HG02642 (cell line): Measurements from ENCODE around the gene HPS4.
"Not testable (repeated sequence)": the region's sequence is repeated elsewhere in the genome, so short reads cannot be mapped to it uniquely, and the experiment has no call there.

Experiments
- ATAC-seq: cut with Tn5 transposase; IDR thresholded peaks from one replicate; pipeline ENCODE4 v1.9.1; 2021; ENCODE audit warnings: mild to moderate bottlenecking; ENCODE audit not compliant: unreplicated experiment, poor library complexity

Gene HPS4

DNA sequence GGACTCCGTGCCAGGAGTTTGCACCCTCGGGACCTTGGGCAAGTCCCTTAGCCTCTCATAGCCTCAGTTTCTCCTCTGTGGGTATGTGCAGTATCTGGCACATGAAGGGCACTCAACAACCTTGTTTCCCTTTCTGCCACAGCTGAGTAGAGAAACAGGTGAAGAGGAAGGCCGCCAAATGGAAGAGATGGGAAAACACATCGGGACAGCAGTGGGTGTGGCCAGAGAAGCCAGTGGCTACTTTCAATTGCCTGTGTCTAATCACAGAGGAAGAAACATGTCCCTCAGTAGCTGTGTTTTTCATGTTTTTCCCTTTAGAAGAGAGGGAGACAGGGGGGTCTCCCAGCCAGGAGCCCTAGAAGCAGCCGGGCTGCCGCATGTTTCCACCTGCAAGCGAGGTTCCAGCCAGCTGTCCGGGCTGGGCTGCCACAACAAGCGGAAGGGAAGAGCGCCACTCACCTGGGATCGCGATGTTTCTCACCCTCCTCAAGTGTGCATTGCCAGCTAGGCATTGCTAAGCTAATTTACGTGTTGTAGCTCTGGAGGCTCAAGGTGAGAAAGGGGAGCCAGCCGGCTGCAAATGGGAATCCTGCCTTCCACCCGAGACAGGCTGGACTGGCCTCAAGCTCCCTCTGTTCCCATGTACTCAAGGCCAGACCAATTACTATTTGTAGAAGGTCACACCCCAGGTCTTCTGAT is 37.9 kb downstream of the HPS4 start:
- no peak for ATAC-seq

DNA sequence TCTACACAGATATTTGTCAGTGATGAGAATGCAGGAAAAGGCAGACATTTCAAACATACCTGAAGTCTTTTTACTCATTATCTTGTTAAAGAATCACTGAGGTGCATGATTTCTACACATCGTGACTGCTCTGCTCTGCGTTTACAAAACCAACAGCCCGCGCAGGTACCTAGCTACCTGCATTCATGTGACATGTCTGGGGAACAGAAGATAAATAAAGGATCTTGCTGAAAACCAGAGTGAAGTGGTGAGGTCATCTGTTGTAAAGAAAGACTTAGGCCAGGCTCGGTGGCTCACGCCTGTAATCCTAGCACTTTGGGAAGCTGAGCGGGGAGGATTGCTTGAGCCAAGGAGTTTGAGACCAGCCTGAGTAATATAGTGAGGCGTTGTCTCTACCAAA is 38.8 kb downstream of the HPS4 start:
- no peak for ATAC-seq

- ATAC-seq: no peak
Observed at GRCh38 chr22:26443901-26444690, 39.5 kb downstream of the HPS4 start.

GRCh38 chr22:26442086-26442756 is 41.4 kb downstream of the HPS4 start:
- no peak for ATAC-seq

DNA sequence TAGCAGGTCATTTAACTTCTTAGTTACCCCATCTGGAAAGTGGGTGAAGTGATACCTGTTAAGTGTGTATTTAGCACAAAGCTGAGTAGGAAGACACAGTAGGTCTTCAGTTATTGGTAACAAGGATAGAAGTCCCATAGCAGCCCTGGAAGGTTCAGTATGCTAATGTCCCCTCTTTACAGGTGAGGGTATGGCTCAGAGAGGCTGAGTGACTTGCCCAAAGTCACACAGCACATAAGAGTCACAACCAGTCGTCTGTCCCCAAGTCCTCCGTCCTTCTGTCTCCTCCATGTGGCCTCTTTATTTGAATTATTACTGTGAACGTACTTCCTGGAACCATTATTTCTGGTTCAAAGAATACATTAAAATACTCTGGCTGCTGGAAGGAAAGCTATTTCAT is 44.0 kb downstream of the HPS4 start:
- ATAC-seq: no peak

DNA sequence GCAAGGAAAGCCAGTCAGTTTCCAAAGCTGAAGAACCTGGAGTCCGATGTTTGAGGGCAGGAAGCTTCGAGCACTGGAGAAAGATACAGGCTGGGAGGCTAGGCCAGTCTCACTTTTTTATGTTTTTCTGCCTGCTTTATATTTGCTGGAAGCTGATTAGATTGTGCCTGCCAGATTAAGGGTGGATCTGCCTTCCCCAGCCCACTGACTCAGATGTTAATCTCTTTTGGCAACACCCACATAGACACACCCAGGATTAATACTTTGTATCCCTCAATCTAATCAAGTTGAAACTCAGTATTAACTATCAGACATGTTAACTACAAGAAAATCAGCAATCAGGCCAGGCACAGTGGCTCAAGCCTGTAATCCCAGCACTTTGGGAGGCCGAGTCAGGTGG is 44.8 kb downstream of the HPS4 start:
- not testable (repeated sequence) for ATAC-seq

DNA sequence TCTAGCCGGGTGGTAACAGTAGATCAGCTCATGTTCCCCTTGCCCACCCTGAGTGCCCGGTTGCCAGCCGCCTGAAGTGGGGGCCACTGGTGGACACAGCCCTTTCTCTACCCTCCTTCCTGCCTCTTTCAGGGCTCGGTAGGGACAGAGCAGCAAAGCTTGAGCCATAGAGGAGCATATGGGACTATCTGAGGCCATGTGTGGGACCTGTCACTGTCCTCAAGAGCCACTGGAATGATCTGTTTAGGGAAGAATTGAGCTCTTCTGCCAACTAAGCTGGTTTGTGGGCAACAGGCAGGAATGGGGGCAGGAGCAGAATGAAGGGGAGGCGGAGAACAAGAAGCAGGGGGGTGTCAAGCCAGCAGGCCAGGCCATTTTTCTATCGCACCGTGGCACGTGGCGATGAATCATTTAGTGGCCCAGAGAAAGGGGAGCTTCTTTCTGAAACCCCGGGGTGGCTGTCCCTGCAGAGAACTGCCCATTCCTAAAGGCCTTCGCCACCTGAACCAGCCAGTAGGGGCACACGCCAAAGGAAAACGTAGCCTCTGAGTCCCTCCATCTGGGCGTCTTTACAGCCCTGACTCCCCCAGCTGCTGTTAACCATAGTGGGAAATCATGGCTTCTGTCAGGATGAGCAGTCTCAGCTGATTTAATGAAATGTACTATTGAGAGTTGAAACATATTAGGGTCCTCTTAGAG is 45.7 kb downstream of the HPS4 start:
- ATAC-seq: no peak

DNA sequence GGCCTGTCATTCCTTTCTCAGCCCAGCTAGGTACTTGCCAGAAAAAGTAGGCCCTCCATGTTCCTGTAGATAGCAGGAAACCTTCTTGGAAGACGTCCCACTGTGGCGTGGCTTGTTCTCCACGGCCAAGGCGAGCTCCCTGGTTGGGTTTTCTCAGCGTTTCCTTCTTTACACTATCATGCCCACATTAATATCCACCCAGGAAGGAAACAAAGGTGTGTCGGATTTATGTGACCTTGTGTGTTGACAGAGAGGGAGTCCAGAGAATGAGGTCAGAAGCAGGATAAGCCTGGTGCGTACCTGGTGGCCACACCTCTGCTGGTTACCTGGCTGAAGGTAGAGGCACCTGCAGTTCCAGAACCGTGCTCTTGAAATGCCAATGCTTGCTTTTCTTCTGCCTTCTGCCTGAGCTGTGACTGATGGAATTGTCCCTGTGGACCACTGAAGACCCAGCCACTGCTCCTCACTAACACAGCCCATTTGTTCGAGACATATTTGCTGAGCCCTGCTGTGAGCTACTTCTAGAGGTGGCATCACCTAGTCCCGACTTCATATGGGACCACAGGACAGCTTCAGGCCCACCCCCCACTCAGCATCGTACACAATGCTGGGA is 46.6 kb downstream of the HPS4 start:
- ATAC-seq: no peak

GRCh38 chr22:26435327-26436093 is 48.1 kb downstream of the HPS4 start:
- no peak for ATAC-seq

DNA sequence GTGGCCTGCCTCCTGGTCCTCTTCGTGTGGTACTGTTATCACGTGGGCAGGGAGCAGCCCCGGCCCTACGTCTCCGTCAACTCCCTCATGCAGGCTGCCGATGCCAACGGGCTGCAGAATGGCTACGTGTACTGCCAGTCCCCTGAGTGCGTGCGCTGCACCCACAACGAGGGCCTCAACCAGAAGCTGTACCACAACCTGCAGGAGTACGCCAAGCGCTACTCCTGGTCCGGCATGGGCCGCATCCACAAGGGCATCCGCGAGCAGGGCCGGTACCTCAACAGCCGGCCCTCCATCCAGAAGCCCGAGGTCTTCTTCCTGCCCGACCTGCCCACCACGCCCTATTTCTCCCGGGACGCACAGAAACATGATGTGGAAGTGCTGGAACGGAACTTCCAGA is 49.8 kb downstream of the HPS4 start:
- ATAC-seq: no peak

GRCh38 chr22:26432619-26433311 is 50.8 kb downstream of the HPS4 start:
- no peak for ATAC-seq

DNA sequence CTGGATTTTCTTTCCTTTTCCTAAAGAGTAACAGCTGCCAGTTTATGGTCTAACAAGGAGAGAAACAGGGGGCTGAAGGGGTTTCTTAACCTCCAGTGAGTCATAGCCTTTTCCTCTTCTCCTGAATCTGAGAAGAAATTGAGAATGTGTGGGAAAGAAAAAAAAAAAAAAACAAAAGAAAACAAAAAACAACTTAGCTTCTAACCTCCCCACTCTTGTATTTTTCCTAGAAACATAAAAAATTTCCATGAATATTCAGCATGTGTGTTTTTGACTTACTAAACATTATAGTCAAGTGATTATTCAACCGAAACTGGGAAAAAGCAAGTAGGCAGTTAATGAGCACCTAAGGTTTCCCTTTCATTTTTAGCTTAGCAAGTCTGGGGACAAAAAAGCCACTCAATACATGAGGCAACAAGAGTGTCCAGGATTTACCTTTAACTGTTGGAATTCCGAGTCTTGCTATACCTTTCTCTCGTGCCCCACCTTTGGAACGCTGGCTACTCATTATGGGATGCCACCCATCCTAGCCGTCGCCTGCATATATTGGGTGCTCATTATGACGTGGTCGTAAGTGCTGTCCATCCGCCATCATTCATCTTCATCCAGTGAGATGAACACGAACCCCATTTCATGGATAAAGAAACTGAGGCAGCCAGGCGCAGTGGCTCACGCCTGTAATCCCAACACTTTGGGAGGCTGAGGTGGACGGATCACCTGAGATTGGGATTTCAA is 52.2 kb downstream of the HPS4 start:
- ATAC-seq: no peak

GRCh38 chr22:26430600-26430999 is 53.0 kb downstream of the HPS4 start:
- no peak for ATAC-seq

DNA sequence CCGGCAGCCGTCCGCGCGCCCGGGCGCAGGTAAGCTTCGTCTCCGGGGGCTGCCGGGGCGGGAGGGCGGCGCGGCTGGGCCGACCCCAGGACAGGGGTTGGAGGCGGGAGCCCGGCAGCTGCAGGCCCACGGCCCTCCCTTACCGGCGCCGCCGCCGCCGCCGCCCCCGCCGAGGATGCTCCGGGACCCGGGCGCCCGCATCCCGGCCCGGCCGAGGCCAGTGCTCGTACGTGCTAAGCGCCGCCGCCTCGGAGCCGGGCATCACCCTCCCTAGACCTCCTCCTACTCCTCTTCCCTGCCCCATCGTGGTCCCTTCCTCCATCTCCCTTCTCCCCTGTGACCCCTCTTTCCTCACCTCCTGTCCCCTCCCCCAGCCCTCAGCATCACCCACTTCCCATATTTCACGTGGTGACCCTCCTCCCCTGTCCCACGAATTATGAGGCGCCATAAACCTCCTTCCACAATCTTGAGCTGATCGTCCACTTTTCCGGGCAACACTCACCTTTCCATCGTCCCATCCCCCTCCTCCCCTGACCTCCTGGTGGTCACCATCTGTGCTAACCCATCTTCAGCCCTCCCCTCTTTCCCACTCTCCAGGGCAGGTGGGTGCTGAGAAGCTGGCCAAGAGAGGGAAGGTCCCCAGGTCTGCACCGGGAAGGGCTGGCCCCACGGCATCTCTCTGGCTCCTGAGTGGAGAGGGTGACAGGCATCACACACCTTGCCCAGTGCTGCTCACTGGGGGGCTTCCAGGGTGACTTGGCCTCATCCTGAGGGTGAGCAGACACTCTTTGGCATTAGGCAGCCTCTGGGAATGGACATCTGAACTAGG is 53.9 kb downstream of the HPS4 start:
- peak; percentile 11 for ATAC-seq

GRCh38 chr22:26428515-26429457 is 54.8 kb downstream of the HPS4 start, which contains the start of gene ASPHD2:
Gene ASPHD2 (plus strand): TSS chr22:26429260. CDS start chr22:26433616, 4,356 bp downstream.
- ATAC-seq: peak; percentile 78

- no peak for ATAC-seq
Observed at GRCh38 chr22:26426924-26427323, 56.7 kb downstream of the HPS4 start.
